Measurements from ENCODE around the gene LMTK2. TPM values are rescaled to one million over a fixed set of nuclear protein-coding genes. Genes with fewer than 3 reads are reported as not detected.

LMTK2 gene
- total and polyA plus RNA-seq, 2 donors (not counting 1 experiment from before 2014, with no cell fraction given) = 4.9 to 13.1 TPM

- Histone ChIP-seq H3K4me1 (ENCODE audit: control insufficient read depth in 2 of 2, insufficient read depth in 2 of 2, low read length in 2 of 2) (no peaks in the 10 kb centered on the region), H3K9me3 (ENCODE audit: control extremely low read depth in 1 of 3, control insufficient read depth in 2 of 3, insufficient read depth in 1 of 3, low read length in 2 of 3) (no peaks in the 10 kb centered on the region), H3K36me3 (replicated peaks in 1 of 2; ENCODE audit: control extremely low read depth in 1 of 2, control insufficient read depth in 1 of 2, extremely low read depth in 1 of 2, insufficient read depth in 2 of 2, low read length in 1 of 2) (peaks cover 0 to 55% of the 10 kb centered on the region in 2 experiments), H3K27ac (ENCODE audit: low read length in 2 of 2) (no peak overlapping the region), H2AFZ (ENCODE audit: insufficient read depth, low read depth, low read length, poor library complexity, severe bottlenecking) (no peak overlapping the region), H3K9ac (ENCODE audit: low read length) (no peak overlapping the region), H3K4me2 (replicated peaks; ENCODE audit: low read depth, low read length, poor library complexity, severe bottlenecking) (no peak overlapping the region), H3K27me3 (replicated peaks in 1 of 4; ENCODE audit: control extremely low read depth in 1 of 4, control insufficient read depth in 3 of 4, insufficient read depth in 4 of 4, low read length in 3 of 4) (peaks cover 0 to 3% (median 0%) of the 10 kb centered on the region in 4 experiments), H3K4me3 (ENCODE audit: control extremely low read depth in 1 of 5, extremely low read depth in 1 of 5, insufficient read depth in 1 of 5, low read depth in 2 of 5, low read length in 4 of 5) (no peak overlapping the region), H4K20me1 (ENCODE audit: control insufficient read depth, insufficient read depth, low read length, poor library complexity, severe bottlenecking) (peaks cover 7% of the 10 kb centered on the region), H3K79me2 (ENCODE audit: control insufficient read depth, insufficient read depth, low read length) (no peaks in the 10 kb centered on the region)
- Mint-ChIP-seq H3K9me3 (ENCODE audit: insufficient read depth) (no peaks in the 10 kb centered on the region), H3K27me3 (no peaks in the 10 kb centered on the region), H3K4me3 (no peak overlapping the region), H3K4me1 (no peaks in the 10 kb centered on the region), H3K27ac (no peak overlapping the region)
- POLR2A ChIA-PET = no interaction called here
- no peak for TF ChIP-seq CTCF (IDR thresholded peaks at IDR 0.05)
- TF ChIP-seq EZH2 (IDR thresholded peaks at IDR 0.05; ENCODE audit: borderline replicate concordance, insufficient read depth, low read depth, low read length, poor library complexity, severe bottlenecking) = no peak
- no peak for ATAC-seq (ENCODE audit: low read depth)
- intact Hi-C loops (cut with micrococcal nuclease) = no loop called here
- no peak for DNase-seq
- CTCF ChIA-PET = no interaction called here
- WGBS (ENCODE audit: insufficient coverage) = over 99% methylated on average over 16 of the region's 16 CpGs
These were observed 122.1 kb downstream of the LMTK2 start for GRCh38 chr7:98228801-98229200.

GRCh38 chr7:98229441-98229840, 122.8 kb downstream of the LMTK2 start:
- Mint-ChIP-seq H3K9me3 (ENCODE audit: insufficient read depth) (no peaks in the 10 kb centered on the region), H3K4me3 (no peak overlapping the region), H3K27me3 (no peaks in the 10 kb centered on the region), H3K27ac (no peak overlapping the region), H3K4me1 (no peaks in the 10 kb centered on the region)
- Histone ChIP-seq H3K27me3 (replicated peaks in 1 of 4; ENCODE audit: control extremely low read depth in 1 of 4, control insufficient read depth in 3 of 4, insufficient read depth in 4 of 4, low read length in 3 of 4) (no peaks in the 10 kb centered on the region), H3K9ac (ENCODE audit: low read length) (no peak overlapping the region), H3K4me1 (ENCODE audit: control insufficient read depth in 2 of 2, insufficient read depth in 2 of 2, low read length in 2 of 2) (no peaks in the 10 kb centered on the region), H3K79me2 (ENCODE audit: control insufficient read depth, insufficient read depth, low read length) (no peaks in the 10 kb centered on the region), H3K27ac (ENCODE audit: low read length in 2 of 2) (no peak overlapping the region), H3K36me3 (replicated peaks in 1 of 2; ENCODE audit: control extremely low read depth in 1 of 2, control insufficient read depth in 1 of 2, extremely low read depth in 1 of 2, insufficient read depth in 2 of 2, low read length in 1 of 2) (peaks cover 0 to 51% of the 10 kb centered on the region in 2 experiments), H3K9me3 (ENCODE audit: control extremely low read depth in 1 of 3, control insufficient read depth in 2 of 3, insufficient read depth in 1 of 3, low read length in 2 of 3) (no peaks in the 10 kb centered on the region), H3K4me3 (ENCODE audit: control extremely low read depth in 1 of 5, extremely low read depth in 1 of 5, insufficient read depth in 1 of 5, low read depth in 2 of 5, low read length in 4 of 5) (no peak overlapping the region), H2AFZ (ENCODE audit: insufficient read depth, low read depth, low read length, poor library complexity, severe bottlenecking) (no peak overlapping the region), H3K4me2 (replicated peaks; ENCODE audit: low read depth, low read length, poor library complexity, severe bottlenecking) (no peak overlapping the region), H4K20me1 (ENCODE audit: control insufficient read depth, insufficient read depth, low read length, poor library complexity, severe bottlenecking) (peaks cover under 1% of the 10 kb centered on the region)
- intact Hi-C loops (cut with micrococcal nuclease) = no loop called here
- POLR2A ChIA-PET = no interaction called here
- 85% methylated on average over 11 of the region's 11 CpGs for WGBS (ENCODE audit: insufficient coverage)
- CTCF ChIA-PET = interaction anchor here (0.7 kb wide), 1 partner anchor 28 kb away, joined by 3 read pairs; no protein-coding TSS in a partner anchor
- TF ChIP-seq CTCF (IDR thresholded peaks at IDR 0.05) (no peak), EZH2 (IDR thresholded peaks at IDR 0.05; ENCODE audit: borderline replicate concordance, insufficient read depth, low read depth, low read length, poor library complexity, severe bottlenecking) (no peak)
- DNase-seq (no peak), ATAC-seq (ENCODE audit: low read depth) (no peak)

Data from B cell (primary cell).